Fibroblast of pulmonary artery (primary cell): ENCODE measurements around the gene MBP.
A peak's percentile ranks its signal among the peaks of the same experiment; 100 is the strongest.

Source experiments
- DNase-seq: peaks from one replicate; pipeline ENCODE4 v3.0.0-alpha.2; 2010; ENCODE audit warnings: low read depth
- H3K4me3 ChIP-seq: replicated peaks from 2 replicates; pipeline ENCODE4 v1.5.1; 2011; ENCODE audit warnings: low read depth, mild to moderate bottlenecking, control low read depth, low read length, moderate library complexity
- TF ChIP-seq, protein P1 (sequence below): IDR thresholded peaks from 2 replicates; pipeline ENCODE4 v1.5.1; 2011; ENCODE audit warnings: mild to moderate bottlenecking, control low read depth, low read length, inconsistent platforms; ENCODE audit errors: missing control alignments

Gene MBP

DNA sequence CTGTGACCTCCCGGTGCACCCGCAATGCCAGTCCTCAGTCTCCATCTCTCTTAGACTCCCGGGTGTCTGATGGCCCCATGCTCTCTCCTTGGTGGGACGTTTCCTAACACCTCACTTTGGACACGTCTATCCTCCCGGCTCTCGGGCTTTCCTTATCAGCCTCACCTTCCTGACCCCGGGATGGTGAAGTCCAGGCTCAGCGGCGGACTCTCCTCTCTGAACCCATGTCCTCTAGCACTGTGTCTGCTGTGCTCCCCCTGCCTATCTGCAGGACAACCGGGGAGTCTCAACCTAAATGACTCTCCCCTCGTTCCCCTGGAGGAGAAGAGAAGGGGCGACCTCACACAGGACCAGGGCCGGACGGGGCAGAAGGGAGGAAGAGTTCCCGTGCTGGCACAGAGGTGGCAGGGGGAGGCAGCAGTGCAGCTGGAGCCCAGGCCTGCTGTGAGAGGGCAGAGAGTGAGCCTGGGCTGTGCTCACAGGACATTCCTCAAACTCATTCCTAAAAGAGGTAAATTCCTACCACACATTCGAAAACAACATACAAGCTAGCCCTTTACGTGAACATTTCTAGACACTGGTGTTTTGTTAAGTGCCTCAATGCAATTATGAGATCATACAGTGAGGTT is 41.9 kb downstream of the MBP start:
- TF ChIP-seq, protein P1, sequence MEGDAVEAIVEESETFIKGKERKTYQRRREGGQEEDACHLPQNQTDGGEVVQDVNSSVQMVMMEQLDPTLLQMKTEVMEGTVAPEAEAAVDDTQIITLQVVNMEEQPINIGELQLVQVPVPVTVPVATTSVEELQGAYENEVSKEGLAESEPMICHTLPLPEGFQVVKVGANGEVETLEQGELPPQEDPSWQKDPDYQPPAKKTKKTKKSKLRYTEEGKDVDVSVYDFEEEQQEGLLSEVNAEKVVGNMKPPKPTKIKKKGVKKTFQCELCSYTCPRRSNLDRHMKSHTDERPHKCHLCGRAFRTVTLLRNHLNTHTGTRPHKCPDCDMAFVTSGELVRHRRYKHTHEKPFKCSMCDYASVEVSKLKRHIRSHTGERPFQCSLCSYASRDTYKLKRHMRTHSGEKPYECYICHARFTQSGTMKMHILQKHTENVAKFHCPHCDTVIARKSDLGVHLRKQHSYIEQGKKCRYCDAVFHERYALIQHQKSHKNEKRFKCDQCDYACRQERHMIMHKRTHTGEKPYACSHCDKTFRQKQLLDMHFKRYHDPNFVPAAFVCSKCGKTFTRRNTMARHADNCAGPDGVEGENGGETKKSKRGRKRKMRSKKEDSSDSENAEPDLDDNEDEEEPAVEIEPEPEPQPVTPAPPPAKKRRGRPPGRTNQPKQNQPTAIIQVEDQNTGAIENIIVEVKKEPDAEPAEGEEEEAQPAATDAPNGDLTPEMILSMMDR = no peak
- no peak overlapping the region for H3K4me3 ChIP-seq
- DNase-seq = no peak

- TF ChIP-seq, protein P1 = no peak
- no peak for DNase-seq
- H3K4me3 ChIP-seq = no peak overlapping the region
Observed at GRCh38 chr18:77089723-77090285, 42.8 kb downstream of the MBP start.

DNA sequence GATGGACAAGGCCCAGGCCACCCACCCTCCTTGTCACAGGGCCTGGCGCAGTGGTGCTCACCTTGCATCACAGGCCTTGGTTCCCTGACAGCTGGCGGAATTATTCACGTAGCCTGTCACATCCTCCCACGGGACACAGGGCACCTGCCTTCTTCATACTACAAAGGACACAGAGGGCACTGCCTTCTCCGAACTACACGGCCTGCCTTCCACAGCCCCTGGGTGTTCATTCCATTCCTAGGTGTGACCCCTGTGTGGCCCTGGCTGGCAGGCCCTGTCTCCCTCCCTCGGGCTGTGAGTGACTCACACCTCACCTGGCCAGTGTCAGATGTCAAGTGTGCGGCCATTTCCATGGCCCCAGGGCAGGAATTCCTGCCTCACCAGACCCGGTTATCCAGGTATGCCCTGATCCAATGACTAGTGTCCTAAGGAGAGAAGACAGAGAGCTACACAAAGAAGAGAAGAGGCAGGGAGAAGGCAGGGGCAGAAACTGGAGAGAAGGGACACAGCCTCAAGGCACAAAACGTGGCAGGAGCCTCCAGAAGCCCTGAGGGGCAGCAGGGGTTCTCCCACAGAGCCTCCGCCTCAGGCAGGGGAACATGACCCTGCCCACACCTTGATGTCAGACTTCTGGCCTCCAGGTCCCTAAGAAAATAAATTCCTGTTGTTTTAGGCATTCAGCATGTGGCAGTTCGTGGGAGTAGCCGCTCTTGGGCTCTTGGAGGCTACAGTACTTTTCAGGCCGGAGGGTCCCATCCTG is 43.4 kb downstream of the MBP start:
- H3K4me3 ChIP-seq = no peak overlapping the region
- TF ChIP-seq, protein P1 = no peak
- no peak for DNase-seq

DNA sequence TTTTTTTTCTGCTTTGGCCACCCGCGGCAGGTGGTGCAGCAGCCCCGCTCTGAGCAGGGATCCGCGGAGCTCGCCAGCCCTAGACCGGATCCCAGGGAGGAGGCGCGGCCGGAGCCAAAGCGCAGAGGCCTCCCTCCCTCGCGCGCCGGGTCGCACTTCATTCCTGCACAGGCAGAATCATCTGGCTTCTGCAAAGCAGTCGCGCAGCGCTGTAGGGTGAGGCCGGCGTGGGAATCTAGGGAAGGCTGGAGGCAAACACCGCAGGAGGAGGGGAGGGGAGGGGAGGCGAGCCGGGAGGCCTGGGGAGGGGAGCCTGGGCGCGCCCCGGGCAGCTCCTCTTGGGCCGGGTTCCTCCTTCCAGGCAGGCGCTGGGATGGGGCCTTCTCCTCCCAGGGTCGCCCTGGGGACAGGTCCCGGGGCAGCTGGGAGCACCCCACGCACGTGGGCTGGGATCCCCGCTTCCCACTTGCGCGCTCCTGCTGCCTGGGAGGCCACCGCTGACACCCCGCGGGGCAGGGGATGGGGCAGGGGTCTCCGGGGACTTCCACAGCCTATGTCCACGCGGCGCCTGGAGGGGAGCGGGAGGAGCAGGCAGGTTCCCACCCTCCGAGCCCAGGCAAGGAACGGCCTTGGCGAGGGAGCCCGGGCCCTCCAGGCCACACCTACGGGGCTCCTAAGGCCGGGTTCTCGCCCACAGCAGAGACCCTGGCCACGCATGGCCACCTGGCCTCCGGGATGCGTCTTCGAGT is 45.0 kb downstream of the MBP start:
- TF ChIP-seq, protein P1 = no peak
- peak overlapping the region; percentile 42 for H3K4me3 ChIP-seq
- DNase-seq = no peak

- H3K4me3 ChIP-seq = peak overlapping the region; percentile 42
- TF ChIP-seq, protein P1 = no peak
- DNase-seq = no peak
Observed at GRCh38 chr18:77086656-77087392, 45.8 kb downstream of the MBP start.

DNA sequence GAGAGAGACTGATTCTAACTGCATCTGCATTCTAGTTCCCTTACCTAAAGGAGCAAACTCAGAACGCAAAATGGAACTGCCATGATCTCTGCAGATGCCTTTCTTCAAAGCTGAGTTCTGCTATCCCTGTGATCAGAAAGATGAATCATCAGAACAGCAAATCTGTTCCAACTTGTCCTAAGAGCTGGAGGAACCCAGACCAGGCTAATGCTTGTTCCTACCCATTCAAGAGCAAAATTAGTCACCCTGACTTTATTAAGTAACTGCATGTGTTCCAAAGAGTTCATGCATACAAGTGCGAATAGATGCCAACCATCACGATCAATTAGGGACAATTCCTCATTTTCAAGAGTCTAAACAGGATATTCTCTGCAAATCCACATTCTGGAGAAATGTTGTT is 46.5 kb downstream of the MBP start:
- TF ChIP-seq, protein P1 = no peak
- H3K4me3 ChIP-seq = no peak overlapping the region
- no peak for DNase-seq
